Kidney epithelial cell (primary cell): Measurements from ENCODE around the gene JPH3. TPM values are rescaled to one million over a fixed set of nuclear protein-coding genes. Genes with fewer than 3 reads are reported as not detected.

Experiments
- DNase-seq: peaks from one replicate; pipeline ENCODE4 v3.0.0-alpha.2; 2010; ENCODE audit warnings: low read depth
- H3K27me3 ChIP-seq: 2 replicates; pipeline ENCODE4 v1.6.0; 2011; ENCODE audit warnings: low read length; ENCODE audit not compliant: control insufficient read depth, insufficient read depth
- H3K36me3 ChIP-seq: 2 replicates; pipeline ENCODE4 v1.5.1; 2011; ENCODE audit warnings: low read length; ENCODE audit not compliant: control insufficient read depth, insufficient read depth
- H3K4me3 ChIP-seq: 2 replicates; pipeline ENCODE4 v1.5.1; 2011; ENCODE audit warnings: low read depth, mild to moderate bottlenecking, control low read depth, low read length
- total RNA-seq: library from RNA; depleted of rRNA; stranded (reverse); fragments of >200 nt; gene quantifications from 2 replicates; pipeline ENCODE4 v1.2.3, GENCODE V29; 2015
- TF ChIP-seq, protein P1 (sequence below): IDR thresholded peaks from 2 replicates; pipeline ENCODE4 v1.5.1; 2011; ENCODE audit warnings: mild to moderate bottlenecking, moderate library complexity, low read length, control low read depth, inconsistent platforms; ENCODE audit not compliant: insufficient read depth, poor library complexity, severe bottlenecking

JPH3 gene
- total RNA-seq, 1 donor from 2014 or later, result 2.1 TPM

DNA sequence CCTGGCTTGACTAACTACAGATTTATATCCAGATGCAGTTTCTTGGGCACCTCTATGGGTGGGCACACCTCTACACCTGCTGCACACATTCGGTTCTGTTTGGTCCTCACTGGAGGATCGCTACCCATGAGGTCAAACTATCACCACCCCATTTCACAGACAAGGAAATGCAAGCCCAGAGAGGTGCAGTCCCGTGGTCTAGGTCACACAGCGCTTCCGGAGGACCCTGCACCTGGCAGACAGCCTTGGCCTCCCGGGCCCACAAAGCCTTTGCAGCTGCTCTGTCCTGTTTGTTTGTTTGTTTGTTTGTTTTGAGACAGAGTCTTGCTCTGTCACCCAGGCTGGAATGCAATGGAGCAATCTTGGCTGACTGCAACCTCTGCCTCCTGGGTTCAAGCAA, 39.3 kb upstream of the JPH3 start:
- Histone ChIP-seq H3K36me3 (no peaks in the 10 kb centered on the region), H3K4me3 (no peak overlapping the region), H3K27me3 (no peaks in the 10 kb centered on the region)
- DNase-seq, result no peak
- TF ChIP-seq, protein P1, sequence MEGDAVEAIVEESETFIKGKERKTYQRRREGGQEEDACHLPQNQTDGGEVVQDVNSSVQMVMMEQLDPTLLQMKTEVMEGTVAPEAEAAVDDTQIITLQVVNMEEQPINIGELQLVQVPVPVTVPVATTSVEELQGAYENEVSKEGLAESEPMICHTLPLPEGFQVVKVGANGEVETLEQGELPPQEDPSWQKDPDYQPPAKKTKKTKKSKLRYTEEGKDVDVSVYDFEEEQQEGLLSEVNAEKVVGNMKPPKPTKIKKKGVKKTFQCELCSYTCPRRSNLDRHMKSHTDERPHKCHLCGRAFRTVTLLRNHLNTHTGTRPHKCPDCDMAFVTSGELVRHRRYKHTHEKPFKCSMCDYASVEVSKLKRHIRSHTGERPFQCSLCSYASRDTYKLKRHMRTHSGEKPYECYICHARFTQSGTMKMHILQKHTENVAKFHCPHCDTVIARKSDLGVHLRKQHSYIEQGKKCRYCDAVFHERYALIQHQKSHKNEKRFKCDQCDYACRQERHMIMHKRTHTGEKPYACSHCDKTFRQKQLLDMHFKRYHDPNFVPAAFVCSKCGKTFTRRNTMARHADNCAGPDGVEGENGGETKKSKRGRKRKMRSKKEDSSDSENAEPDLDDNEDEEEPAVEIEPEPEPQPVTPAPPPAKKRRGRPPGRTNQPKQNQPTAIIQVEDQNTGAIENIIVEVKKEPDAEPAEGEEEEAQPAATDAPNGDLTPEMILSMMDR, result no peak

DNA sequence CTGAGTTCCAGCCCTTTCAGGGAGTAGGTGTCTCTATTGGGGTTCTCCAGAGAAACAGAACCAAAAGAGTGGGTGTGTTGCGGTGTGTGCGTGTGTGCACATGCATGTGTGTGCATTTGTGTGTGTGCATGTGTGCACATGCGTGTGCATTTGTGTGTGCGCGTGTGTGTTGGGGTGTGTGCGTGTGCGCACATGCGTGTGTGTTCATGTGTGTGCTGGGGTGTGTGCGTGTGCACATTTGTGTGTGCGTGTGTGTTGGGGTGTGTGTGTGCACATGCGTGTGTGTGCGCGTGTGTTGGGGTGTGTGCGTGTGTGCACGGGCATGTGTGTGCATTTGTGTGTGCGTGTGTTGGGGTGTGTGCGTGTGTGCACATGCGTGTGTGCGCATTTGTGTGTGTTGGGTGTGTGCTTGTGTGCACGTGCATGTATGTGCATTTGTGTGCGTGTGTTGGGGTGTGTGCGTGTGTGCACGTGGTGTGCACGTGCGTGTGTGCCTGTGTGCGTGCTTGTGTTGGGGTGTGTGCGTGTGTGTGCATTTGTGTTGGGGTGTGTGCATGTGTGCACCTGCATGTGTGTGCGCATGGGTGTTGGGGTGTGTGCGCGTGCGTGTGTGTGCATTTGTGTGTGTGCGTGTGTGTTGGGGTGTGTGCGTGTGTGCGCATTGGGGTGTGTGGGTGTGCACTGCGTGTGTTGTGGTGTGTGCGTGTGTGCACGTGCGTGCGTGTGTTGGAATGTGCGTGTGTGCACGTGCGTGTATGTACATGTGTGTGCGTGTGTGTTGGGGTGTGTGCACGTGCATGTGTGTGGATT, 38.4 kb upstream of the JPH3 start:
- no peak overlapping the region for H3K4me3 ChIP-seq
- TF ChIP-seq, protein P1, result no peak
- H3K27me3 ChIP-seq, result no peaks in the 10 kb centered on the region
- no peaks in the 10 kb centered on the region for H3K36me3 ChIP-seq
- no peak for DNase-seq

DNA sequence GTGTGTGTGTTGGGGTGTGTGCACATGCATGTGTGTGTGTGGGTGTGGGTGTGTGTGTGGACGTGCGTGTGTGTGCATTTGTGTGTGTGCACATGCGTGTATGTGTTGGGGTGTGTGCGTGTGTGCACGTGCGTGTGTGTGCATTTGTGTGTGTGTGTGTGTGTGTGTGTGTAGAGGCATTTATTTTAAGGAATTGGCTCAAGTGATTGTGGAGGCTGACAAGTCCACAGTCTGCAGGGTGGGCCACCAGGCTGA, 37.9 kb upstream of the JPH3 start:
- no peak overlapping the region for H3K4me3 ChIP-seq
- TF ChIP-seq, protein P1, result no peak
- no peak for DNase-seq
- no peaks in the 10 kb centered on the region for H3K27me3 ChIP-seq
- no peaks in the 10 kb centered on the region for H3K36me3 ChIP-seq

DNA sequence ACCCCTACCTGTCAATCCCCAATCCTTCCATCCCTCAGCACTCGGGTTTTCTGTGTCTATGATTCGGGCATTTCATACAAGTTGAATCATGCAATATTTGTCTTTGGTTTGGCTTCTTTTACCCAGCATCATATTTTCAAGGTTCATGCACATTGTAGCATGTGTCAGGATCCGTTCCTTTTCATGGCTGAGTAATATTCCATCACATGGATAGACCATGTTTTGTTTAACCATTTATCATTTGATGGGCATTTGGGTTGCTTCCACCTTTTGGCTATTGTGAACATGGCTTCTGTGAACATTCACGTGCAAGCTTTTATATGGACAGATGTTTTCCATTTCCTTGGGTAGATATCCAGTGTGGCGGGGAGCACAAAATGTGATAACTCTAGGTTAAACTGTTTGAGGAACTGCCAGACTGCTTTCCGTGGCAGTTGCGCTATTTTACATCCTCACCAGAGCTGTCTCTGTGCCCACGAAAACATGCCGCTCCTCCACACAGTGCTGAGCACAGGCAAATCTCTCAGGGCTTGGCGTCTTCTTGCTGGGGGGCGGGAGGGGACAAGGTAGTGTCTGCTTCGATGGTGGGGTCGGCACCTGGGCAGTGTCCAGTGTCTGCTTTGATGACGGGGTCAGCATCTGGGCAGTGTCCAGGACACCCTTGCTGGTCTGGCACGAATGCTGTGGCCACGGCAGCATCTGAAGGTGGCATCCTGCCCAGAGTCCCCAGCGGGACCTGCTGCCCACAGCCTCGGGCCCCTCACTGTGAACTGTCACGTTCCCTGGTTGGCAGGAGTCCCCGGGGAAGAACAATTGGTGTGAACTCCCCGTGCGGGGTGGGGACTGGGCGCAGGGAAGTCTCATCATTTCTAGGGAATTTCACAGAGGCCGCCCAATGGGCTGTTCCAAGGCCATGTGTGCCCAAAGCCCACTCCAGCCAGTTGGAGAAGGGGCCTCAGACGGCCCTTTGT, 32.4 kb upstream of the JPH3 start:
- TF ChIP-seq, protein P1, result no peak
- H3K27me3 ChIP-seq, result peaks cover 7% of the 10 kb centered on the region
- H3K36me3 ChIP-seq, result no peaks in the 10 kb centered on the region
- DNase-seq, result no peak
- no peak overlapping the region for H3K4me3 ChIP-seq

DNA sequence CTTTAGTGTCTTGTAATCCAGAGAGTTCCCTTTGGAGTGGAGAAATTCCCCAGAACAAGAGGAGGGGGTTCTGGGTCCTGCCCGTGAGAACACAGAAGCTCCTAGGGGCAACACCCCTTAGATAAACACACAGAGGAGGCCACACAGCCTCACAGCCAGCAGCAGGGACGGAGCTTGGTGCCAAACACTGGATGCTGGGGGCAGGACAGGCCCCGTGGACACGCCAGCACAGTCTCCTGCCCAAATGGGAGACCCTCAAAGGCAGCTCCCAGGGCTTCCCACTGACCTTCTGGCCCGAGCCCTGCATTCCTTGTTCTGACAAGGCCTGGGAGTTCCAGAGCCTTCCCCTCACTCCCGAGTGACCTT, 31.8 kb upstream of the JPH3 start:
- TF ChIP-seq, protein P1, result no peak
- H3K27me3 ChIP-seq, result peaks cover 8% of the 10 kb centered on the region

More for the DNA sequence above, 31.8 kb upstream of the JPH3 start:
- Histone ChIP-seq H3K4me3 (no peak overlapping the region), H3K36me3 (no peaks in the 10 kb centered on the region)
- DNase-seq, result no peak
